SK-MEL-5 (cell line): ENCODE measurements around the gene CTTNBP2. TPM values are rescaled to one million over a fixed set of nuclear protein-coding genes. Genes with fewer than 3 reads are reported as not detected.

Experiments
- DNase-seq: peaks from one replicate; pipeline ENCODE4 v3.0.0-alpha.2; 2016; ENCODE audit warnings: low read depth, low spot score
- in situ Hi-C: cut with HindIII; loops from 2 replicates; pipeline ENCODE4 v1.10.0; 2016; ENCODE audit warnings: low sequenced_read_pairs, high pct_unique_total_duplicates, low pct_unique_long_range_greater_than_20kb
- total RNA-seq: library from RNA; depleted of rRNA; stranded (reverse); fragments of >200 nt; shearing (Covaris generic); gene quantifications from 2 replicates; pipeline ENCODE4 v1.2.3, GENCODE V29; 2014

The CTTNBP2 gene
- total RNA-seq, 1 experiment from 2014 or later, result 46.3 TPM

- in situ Hi-C loops, result no loop called here
- DNase-seq, result no peak
Measured at GRCh38 chr7:117688126-117688525, 185.1 kb downstream of the CTTNBP2 start.

- in situ Hi-C loops, result no loop called here
- no peak for DNase-seq
Measured at GRCh38 chr7:117686311-117686935, 186.8 kb downstream of the CTTNBP2 start.

GRCh38 chr7:117685795-117686194, 187.4 kb downstream of the CTTNBP2 start:
- no peak for DNase-seq
- in situ Hi-C loops, result no loop called here

GRCh38 chr7:117683430-117684175, 189.6 kb downstream of the CTTNBP2 start:
- DNase-seq, result no peak
- in situ Hi-C loops, result no loop called here

GRCh38 chr7:117682681-117683385, 190.4 kb downstream of the CTTNBP2 start:
- in situ Hi-C loops, result no loop called here
- DNase-seq, result no peak

GRCh38 chr7:117679120-117679519, 194.1 kb downstream of the CTTNBP2 start:
- in situ Hi-C loops, result no loop called here
- no peak for DNase-seq

GRCh38 chr7:117675497-117676435, 197.5 kb downstream of the CTTNBP2 start:
- in situ Hi-C loops, result no loop called here
- no peak for DNase-seq

- in situ Hi-C loops, result no loop called here
- no peak for DNase-seq
Measured at GRCh38 chr7:117674617-117675016, 198.6 kb downstream of the CTTNBP2 start.

- peak; percentile 80 for DNase-seq
- in situ Hi-C loops, result no loop called here
Measured at GRCh38 chr7:117673839-117674238, 199.4 kb downstream of the CTTNBP2 start.

GRCh38 chr7:117673367-117673766, 199.9 kb downstream of the CTTNBP2 start:
- in situ Hi-C loops, result no loop called here
- peak; percentile 26 for DNase-seq

GRCh38 chr7:117672453-117672852, 200.8 kb downstream of the CTTNBP2 start:
- DNase-seq, result no peak
- in situ Hi-C loops, result no loop called here

- peak; percentile 28 for DNase-seq
- in situ Hi-C loops, result no loop called here
Measured at GRCh38 chr7:117669818-117670217, 203.4 kb downstream of the CTTNBP2 start.

GRCh38 chr7:117667456-117667855, 205.8 kb downstream of the CTTNBP2 start:
- DNase-seq, result no peak
- in situ Hi-C loops, result no loop called here

- in situ Hi-C loops, result no loop called here
- no peak for DNase-seq
Measured at GRCh38 chr7:117666689-117667088, 206.6 kb downstream of the CTTNBP2 start.

GRCh38 chr7:117666031-117666430, 207.2 kb downstream of the CTTNBP2 start:
- in situ Hi-C loops, result no loop called here
- no peak for DNase-seq

- no peak for DNase-seq
Measured at GRCh38 chr7:117665368-117665767, 207.9 kb downstream of the CTTNBP2 start.

GRCh38 chr7:117664047-117664446, 209.2 kb downstream of the CTTNBP2 start:
- no peak for DNase-seq
- in situ Hi-C loops, result no loop called here

More at GRCh38 chr7:117665368-117665767, 207.9 kb downstream of the CTTNBP2 start:
- in situ Hi-C loops, result no loop called here

GRCh38 chr7:117661328-117661727, 211.9 kb downstream of the CTTNBP2 start:
- DNase-seq, result no peak
- in situ Hi-C loops, result no loop called here
